Rectal smooth muscle tissue (tissue), 1 donor: ENCODE results near the gene C16orf74.

Experiments
- H3K27ac ChIP-seq: one replicate; pipeline ENCODE4 v1.7.0; 2013; ENCODE audit warnings: low read depth, low read length, inconsistent platforms
- H3K27me3 ChIP-seq: one replicate; pipeline ENCODE4 v1.7.0; 2013; ENCODE audit warnings: low read length; ENCODE audit not compliant: control insufficient read depth, insufficient read depth
- H3K36me3 ChIP-seq: one replicate; pipeline ENCODE4 v1.7.0; 2013; ENCODE audit warnings: low read length; ENCODE audit not compliant: control insufficient read depth, insufficient read depth
- H3K4me1 ChIP-seq: one replicate; pipeline ENCODE4 v1.7.0; 2013; ENCODE audit warnings: low read length; ENCODE audit not compliant: control insufficient read depth, insufficient read depth
- H3K4me3 ChIP-seq: one replicate; pipeline ENCODE4 v1.7.0; 2013; ENCODE audit warnings: low read length
- H3K9ac ChIP-seq: one replicate; pipeline ENCODE4 v1.7.0; 2013; ENCODE audit warnings: low read length

The C16orf74 gene

DNA sequence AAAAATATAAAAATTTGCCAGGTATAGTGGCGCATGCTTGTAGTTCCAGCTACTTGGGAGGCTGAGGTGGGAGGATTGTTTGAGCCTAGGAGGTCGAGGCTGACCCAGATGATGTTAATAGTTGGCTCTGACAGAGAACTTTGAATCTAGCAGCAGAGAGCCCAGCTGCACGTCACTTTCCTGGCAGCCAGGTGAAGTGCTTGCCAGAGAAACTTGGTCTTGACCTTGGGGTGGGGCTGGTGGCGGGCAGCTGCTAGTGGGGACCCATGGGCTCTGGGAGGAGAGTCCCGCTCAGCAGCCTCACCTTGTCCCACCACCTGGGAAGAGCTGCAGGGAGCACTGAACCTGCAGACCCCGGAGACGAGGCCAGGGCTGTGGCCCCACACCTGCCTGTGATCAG lies 3.1 kb upstream of the C16orf74 start:
- H3K27ac ChIP-seq: no peak overlapping the region
- H3K4me1 ChIP-seq: no peaks in the 10 kb centered on the region

GRCh38 chr16:85753559-85753958 lies 2.7 kb upstream of the C16orf74 start:
- no peaks in the 10 kb centered on the region for H3K4me1 ChIP-seq

More for the DNA sequence above, 3.1 kb upstream of the C16orf74 start:
- Histone ChIP-seq H3K27me3 (peaks cover 6% of the 10 kb centered on the region), H3K9ac (no peak overlapping the region), H3K4me3 (no peak overlapping the region), H3K36me3 (no peaks in the 10 kb centered on the region)

DNA sequence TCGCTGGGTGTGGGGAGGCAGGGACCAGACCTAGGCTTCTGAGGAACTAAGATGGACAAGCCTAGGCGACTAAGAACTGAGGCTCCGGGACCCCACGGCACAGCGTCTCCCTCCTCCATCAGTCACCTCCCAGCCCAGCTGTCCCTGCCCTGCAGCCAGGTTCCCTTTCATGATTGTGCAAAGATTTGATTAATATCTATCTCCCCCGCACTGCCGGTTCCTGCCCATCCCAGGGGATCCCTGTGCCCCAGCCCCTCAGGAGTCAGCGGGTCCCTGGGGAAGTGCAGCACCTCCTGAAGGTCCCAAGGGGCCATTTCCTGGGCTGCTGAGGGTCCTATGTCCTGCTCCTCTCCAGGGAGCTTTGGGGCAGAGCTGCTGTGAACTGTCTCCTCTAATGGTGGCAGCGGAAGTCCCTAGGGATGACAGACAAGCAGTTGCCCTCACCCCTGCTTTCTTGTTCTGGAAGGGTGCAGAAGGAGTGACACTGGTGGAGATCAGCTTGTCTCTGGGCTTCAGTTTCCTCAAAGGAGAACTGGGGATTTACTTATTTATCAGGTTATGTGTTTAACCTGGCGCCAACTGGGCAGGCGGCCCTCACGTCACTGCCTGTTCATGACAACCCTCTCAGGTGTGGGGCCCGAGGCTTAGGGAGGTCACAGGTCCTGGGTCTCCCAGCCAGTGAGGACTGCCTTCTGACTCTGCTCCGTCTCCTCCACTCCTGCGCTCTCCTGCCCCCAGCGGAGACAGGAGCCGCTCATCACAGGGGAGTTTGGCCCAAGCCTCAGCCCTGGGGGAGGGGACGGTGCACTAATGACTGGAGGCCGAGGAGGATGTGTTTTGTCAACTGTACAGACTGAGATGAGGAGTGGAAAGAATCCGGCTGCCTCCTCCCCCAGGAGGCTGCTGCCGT lies 1.9 kb upstream of the C16orf74 start:
- no peaks in the 10 kb centered on the region for H3K4me1 ChIP-seq
- no peak overlapping the region for H3K9ac ChIP-seq
- H3K36me3 ChIP-seq: no peaks in the 10 kb centered on the region
- no peak overlapping the region for H3K4me3 ChIP-seq
- no peak overlapping the region for H3K27ac ChIP-seq
- H3K27me3 ChIP-seq: peaks cover 6% of the 10 kb centered on the region

More at GRCh38 chr16:85753559-85753958, 2.7 kb upstream of the C16orf74 start:
- Histone ChIP-seq H3K27me3 (peaks cover 6% of the 10 kb centered on the region), H3K27ac (no peak overlapping the region), H3K4me3 (no peak overlapping the region), H3K9ac (no peak overlapping the region), H3K36me3 (no peaks in the 10 kb centered on the region)

GRCh38 chr16:85751698-85752501 lies 1.0 kb upstream of the C16orf74 start:
- Histone ChIP-seq H3K27me3 (peaks cover 6% of the 10 kb centered on the region), H3K36me3 (no peaks in the 10 kb centered on the region), H3K27ac (no peak overlapping the region), H3K9ac (no peak overlapping the region), H3K4me3 (no peak overlapping the region), H3K4me1 (no peaks in the 10 kb centered on the region)

- Histone ChIP-seq H3K27me3 (peaks cover 6% of the 10 kb centered on the region), H3K27ac (no peak overlapping the region)
These were observed 610 bp downstream of the C16orf74 start for GRCh38 chr16:85750146-85750826.

GRCh38 chr16:85749771-85750145 lies 1.1 kb downstream of the C16orf74 start:
- Histone ChIP-seq H3K27me3 (peaks cover 6% of the 10 kb centered on the region), H3K9ac (no peak overlapping the region), H3K36me3 (no peaks in the 10 kb centered on the region), H3K4me3 (peak overlapping the region; percentile 60), H3K27ac (no peak overlapping the region), H3K4me1 (no peaks in the 10 kb centered on the region)

More at GRCh38 chr16:85750146-85750826, 610 bp downstream of the C16orf74 start:
- Histone ChIP-seq H3K4me3 (peak overlapping the region; percentile 60), H3K4me1 (no peaks in the 10 kb centered on the region), H3K9ac (no peak overlapping the region), H3K36me3 (no peaks in the 10 kb centered on the region)

DNA sequence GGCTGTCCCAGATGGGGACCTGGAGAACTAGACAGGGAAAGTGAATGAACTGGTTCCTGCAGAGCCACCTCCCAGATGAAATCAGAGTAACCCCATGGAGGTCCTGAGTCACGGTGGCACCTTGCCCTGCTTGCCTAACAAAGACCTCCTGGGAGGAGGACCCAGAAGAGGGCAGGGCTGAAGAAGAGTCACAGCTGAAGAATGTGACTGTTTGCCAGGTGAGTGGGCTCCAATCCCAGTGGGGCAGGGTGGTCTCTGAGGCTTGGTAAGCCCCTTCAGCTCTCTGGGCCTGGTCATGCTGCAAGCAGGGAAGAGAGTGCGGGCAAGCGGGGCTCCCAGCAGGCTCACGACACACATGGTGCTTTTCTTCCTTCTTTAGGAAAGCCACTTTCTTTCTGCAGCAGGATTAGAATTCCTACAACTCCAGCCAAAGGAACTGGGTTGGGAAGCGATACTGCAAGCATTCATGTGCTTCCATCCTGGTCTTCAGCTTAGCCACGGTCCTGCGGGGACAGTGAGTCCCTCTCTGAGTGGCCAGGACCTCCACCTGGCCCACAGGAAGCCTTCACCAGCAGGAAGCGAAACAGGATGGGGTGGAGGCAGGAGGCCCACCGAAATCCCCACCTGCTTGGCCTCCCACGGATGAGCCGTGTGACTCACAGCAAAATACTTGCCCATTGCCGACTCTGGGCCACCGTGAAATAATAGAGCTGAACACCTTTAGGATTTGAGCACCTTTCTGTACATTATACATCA lies 4.3 kb downstream of the C16orf74 start:
- H3K27ac ChIP-seq: no peak overlapping the region
- H3K36me3 ChIP-seq: no peaks in the 10 kb centered on the region
- H3K4me3 ChIP-seq: no peak overlapping the region
- no peaks in the 10 kb centered on the region for H3K4me1 ChIP-seq
- no peaks in the 10 kb centered on the region for H3K27me3 ChIP-seq
- no peak overlapping the region for H3K9ac ChIP-seq

GRCh38 chr16:85738923-85739715 lies 11.8 kb downstream of the C16orf74 start:
- Histone ChIP-seq H3K4me3 (no peak overlapping the region), H3K36me3 (no peaks in the 10 kb centered on the region), H3K4me1 (no peaks in the 10 kb centered on the region), H3K9ac (no peak overlapping the region), H3K27ac (no peak overlapping the region), H3K27me3 (no peaks in the 10 kb centered on the region)

DNA sequence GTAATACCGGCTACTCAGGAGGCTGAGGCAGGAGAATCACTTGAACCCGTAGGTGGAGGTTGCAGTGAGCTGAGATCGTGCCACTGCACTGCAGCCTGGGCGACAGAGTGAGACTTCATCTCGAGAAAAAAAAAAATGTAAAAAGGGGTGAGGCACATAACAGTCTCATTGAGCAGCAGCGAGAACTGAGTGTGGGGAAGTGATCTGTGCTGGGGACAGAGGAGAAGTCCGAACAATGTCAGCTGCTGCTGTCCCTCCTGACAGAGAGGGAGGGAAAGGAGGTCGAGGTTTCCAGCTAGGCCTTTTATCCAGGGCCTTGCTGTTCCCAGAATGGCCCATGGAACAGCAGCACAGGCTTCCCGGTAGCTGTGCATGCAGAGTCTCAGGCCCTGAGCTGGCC lies 14.0 kb downstream of the C16orf74 start:
- Histone ChIP-seq H3K27ac (no peak overlapping the region), H3K4me3 (no peak overlapping the region), H3K27me3 (no peaks in the 10 kb centered on the region), H3K36me3 (no peaks in the 10 kb centered on the region), H3K4me1 (no peaks in the 10 kb centered on the region), H3K9ac (no peak overlapping the region)

GRCh38 chr16:85735946-85736345 lies 14.9 kb downstream of the C16orf74 start:
- Histone ChIP-seq H3K4me3 (no peak overlapping the region), H3K4me1 (no peaks in the 10 kb centered on the region), H3K36me3 (no peaks in the 10 kb centered on the region), H3K9ac (no peak overlapping the region), H3K27ac (no peak overlapping the region), H3K27me3 (no peaks in the 10 kb centered on the region)

DNA sequence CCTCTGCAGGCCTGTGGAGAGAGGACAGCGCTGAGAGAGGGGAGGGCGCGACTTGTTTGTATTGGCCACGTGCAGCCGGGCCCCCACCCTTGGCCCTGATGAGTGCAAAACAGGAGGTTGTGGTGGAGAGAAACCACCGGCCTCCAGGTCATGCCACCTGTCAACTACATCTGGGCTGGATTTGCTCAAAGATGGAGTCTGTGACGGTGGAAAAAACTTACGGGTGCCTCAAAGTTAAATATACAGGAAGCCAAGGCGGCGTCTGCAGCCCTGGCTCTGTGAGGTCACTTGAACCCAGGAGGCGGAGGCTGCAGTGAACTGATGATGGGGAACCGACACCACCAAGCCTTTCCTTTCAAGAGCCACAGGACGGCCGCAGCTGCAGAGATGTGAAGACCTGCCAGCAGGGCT lies 15.7 kb downstream of the C16orf74 start:
- Histone ChIP-seq H3K9ac (no peak overlapping the region), H3K36me3 (no peaks in the 10 kb centered on the region), H3K27ac (no peak overlapping the region), H3K4me3 (no peak overlapping the region), H3K27me3 (no peaks in the 10 kb centered on the region), H3K4me1 (no peaks in the 10 kb centered on the region)
